ENCODE results near the gene MKNK1. TPM values are rescaled to one million over a fixed set of nuclear protein-coding genes. Genes with fewer than 3 reads are reported as not detected.

MKNK1 gene
- total RNA-seq, 2 donors from 2014 or later, result 35.5 to 37.5 TPM

GRCh38 chr1:46616277-46617107 is 12.4 kb upstream of the MKNK1 start, which contains the start of gene MOB3C:
Gene MOB3C, minus strand, starts transcription at chr1:46616811. Its CDS starts 3,490 bp downstream, at chr1:46613321.
- Mint-ChIP-seq H3K4me3 (peak within 1 kb of the TSS; percentile 92 to 93), H3K27ac (peak within 1 kb of the TSS; percentile 91), H3K27me3 (ENCODE audit: low read depth) (no peaks in the 10 kb centered on the region), H3K36me3 (ENCODE audit: insufficient read depth in 2 of 2) (peaks cover 0 to 1% of the 10 kb centered on the region in 2 donors), H3K4me1 (ENCODE audit: low read depth) (peaks cover 46% of the 10 kb centered on the region), H3K9me3 (no peaks in the 10 kb centered on the region)
- peak; percentile 78 to 81 for ATAC-seq (replicated peaks in 1 of 2)
- peak; percentile 74 to 77 for DNase-seq

- peak overlapping the region; percentile 92 to 93 for H3K4me3 Mint-ChIP-seq
- H3K36me3 Mint-ChIP-seq (ENCODE audit: insufficient read depth in 2 of 2), result peaks cover 0 to 1% of the 10 kb centered on the region in 2 donors
- peaks cover 53% of the 10 kb centered on the region for H3K4me1 Mint-ChIP-seq (ENCODE audit: low read depth)
- H3K27ac Mint-ChIP-seq, result peak overlapping the region; percentile 91
- no peaks in the 10 kb centered on the region for H3K9me3 Mint-ChIP-seq
- peak; percentile 21 to 31 for DNase-seq
- ATAC-seq (replicated peaks in 1 of 2), result peak; percentile 9 to 29
- H3K27me3 Mint-ChIP-seq (ENCODE audit: low read depth), result no peaks in the 10 kb centered on the region
These were observed 11.7 kb upstream of the MKNK1 start for GRCh38 chr1:46615735-46616134.

GRCh38 chr1:46615088-46615487 is 11.0 kb upstream of the MKNK1 start:
- H3K27me3 Mint-ChIP-seq (ENCODE audit: low read depth), result no peaks in the 10 kb centered on the region
- H3K4me3 Mint-ChIP-seq, result peak overlapping the region; percentile 92 to 93
- DNase-seq (no peak), ATAC-seq (replicated peaks in 1 of 2) (no peak)
- H3K36me3 Mint-ChIP-seq (ENCODE audit: insufficient read depth in 2 of 2), result peaks cover 0 to 2% of the 10 kb centered on the region in 2 donors
- H3K4me1 Mint-ChIP-seq (ENCODE audit: low read depth), result peaks cover 55% of the 10 kb centered on the region
- H3K27ac Mint-ChIP-seq, result no peak overlapping the region
- H3K9me3 Mint-ChIP-seq, result no peaks in the 10 kb centered on the region

- ATAC-seq (replicated peaks in 1 of 2) (no peak), DNase-seq (no peak)
- Mint-ChIP-seq H3K4me1 (ENCODE audit: low read depth) (peaks cover 55% of the 10 kb centered on the region), H3K36me3 (ENCODE audit: insufficient read depth in 2 of 2) (peaks cover 0 to 2% of the 10 kb centered on the region in 2 donors), H3K4me3 (peak overlapping the region; percentile 92 to 93), H3K9me3 (no peaks in the 10 kb centered on the region), H3K27ac (no peak overlapping the region), H3K27me3 (ENCODE audit: low read depth) (no peaks in the 10 kb centered on the region)
These were observed 10.5 kb upstream of the MKNK1 start for GRCh38 chr1:46614604-46614984.

- H3K27ac Mint-ChIP-seq, result no peak overlapping the region
- DNase-seq (peak; percentile 23 to 25), ATAC-seq (replicated peaks in 1 of 2) (no peak)
- no peaks in the 10 kb centered on the region for H3K9me3 Mint-ChIP-seq
- peak overlapping the region; percentile 15 for H3K4me3 Mint-ChIP-seq
- peaks cover 52% of the 10 kb centered on the region for H3K4me1 Mint-ChIP-seq (ENCODE audit: low read depth)
- no peaks in the 10 kb centered on the region for H3K27me3 Mint-ChIP-seq (ENCODE audit: low read depth)
- H3K36me3 Mint-ChIP-seq (ENCODE audit: insufficient read depth in 2 of 2), result peaks cover 0 to 2% of the 10 kb centered on the region in 2 donors
These were observed 9.9 kb upstream of the MKNK1 start for GRCh38 chr1:46613661-46614603.

DNA sequence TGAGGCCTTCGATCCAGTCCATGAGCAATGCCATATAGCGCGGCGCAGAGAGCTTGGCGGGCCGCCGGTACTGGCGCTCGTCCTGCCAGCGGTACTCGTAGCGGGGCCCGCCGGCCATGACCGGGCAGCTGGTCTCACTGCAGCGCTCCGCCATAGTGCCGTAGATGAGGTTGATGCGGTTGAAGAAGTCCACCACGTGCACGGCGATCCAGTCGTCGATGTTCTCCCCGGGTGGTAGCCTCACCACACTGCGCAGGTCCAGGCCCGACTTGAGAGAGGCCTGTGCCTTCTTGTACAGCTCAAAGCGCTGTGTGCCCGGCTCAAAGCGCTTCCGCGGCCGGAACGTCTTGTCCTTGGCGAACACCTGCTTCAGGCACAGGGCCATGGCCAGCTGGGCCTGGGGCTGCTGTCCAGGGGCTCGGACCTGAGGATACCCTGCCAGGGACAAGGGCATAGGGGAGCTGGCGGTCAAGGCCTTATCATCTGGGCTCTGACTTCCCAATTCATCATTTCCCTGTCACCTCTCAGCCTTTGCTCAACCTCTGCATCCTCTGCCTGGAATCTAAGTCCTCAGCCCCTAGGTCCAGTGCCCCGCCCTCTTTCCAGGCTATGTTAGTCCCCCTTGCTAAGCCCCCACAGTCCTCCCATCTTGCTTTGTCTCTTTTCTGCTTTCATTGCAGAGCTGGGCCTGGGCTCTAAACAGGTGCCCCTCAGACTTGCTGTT is 9.0 kb upstream of the MKNK1 start:
- no peak for ATAC-seq (replicated peaks in 1 of 2)
- peaks cover 3 to 5% of the 10 kb centered on the region in 2 donors for H3K36me3 Mint-ChIP-seq (ENCODE audit: insufficient read depth in 2 of 2)
- no peaks in the 10 kb centered on the region for H3K9me3 Mint-ChIP-seq
- DNase-seq, result no peak
- H3K27ac Mint-ChIP-seq, result no peak overlapping the region
- H3K4me3 Mint-ChIP-seq, result peak overlapping the region in 1 of 2 donors; percentile 15
- no peaks in the 10 kb centered on the region for H3K27me3 Mint-ChIP-seq (ENCODE audit: low read depth)
- H3K4me1 Mint-ChIP-seq (ENCODE audit: low read depth), result peaks cover 43% of the 10 kb centered on the region

DNA sequence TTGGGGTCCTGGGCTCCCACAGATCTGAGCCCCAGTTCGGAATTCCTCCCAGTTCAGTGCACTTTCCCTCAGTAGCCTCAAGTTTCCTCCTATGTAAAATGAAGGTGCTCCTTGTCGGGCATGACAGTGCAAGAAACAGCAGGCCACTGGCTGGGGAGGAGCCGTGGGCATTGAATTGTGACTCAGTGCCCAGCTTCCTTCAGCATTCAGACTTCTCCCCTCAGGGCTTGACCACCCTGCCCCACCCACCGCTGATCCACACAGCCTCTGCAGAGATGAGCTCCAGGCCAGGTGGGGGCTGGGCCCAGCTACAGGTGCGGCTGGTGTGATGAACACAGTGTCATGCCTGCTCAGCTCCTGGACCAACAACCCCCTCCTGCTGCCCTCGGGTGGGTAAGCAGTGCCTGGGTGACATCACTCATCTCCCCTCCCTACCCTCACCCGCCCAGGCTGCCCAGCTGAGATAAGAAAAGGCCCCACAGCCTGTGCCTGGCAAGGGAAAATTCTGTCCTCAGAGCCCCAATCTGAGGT is 7.7 kb upstream of the MKNK1 start:
- no peak overlapping the region for H3K4me3 Mint-ChIP-seq
- ATAC-seq (replicated peaks in 1 of 2) (no peak), DNase-seq (no peak)
- H3K9me3 Mint-ChIP-seq, result no peaks in the 10 kb centered on the region
- H3K36me3 Mint-ChIP-seq (ENCODE audit: insufficient read depth in 2 of 2), result peaks cover 3 to 5% of the 10 kb centered on the region in 2 donors
- no peaks in the 10 kb centered on the region for H3K27me3 Mint-ChIP-seq (ENCODE audit: low read depth)
- peaks cover 34% of the 10 kb centered on the region for H3K4me1 Mint-ChIP-seq (ENCODE audit: low read depth)
- no peak overlapping the region for H3K27ac Mint-ChIP-seq

- Mint-ChIP-seq H3K4me3 (no peak overlapping the region), H3K27ac (no peak overlapping the region), H3K27me3 (ENCODE audit: low read depth) (no peaks in the 10 kb centered on the region), H3K4me1 (ENCODE audit: low read depth) (peaks cover 45% of the 10 kb centered on the region), H3K36me3 (ENCODE audit: insufficient read depth in 2 of 2) (peaks cover 3 to 5% of the 10 kb centered on the region in 2 donors), H3K9me3 (no peaks in the 10 kb centered on the region)
- DNase-seq (no peak), ATAC-seq (replicated peaks in 1 of 2) (no peak)
These were observed 3.5 kb upstream of the MKNK1 start for GRCh38 chr1:46607345-46608130.

GRCh38 chr1:46606255-46606965 is 2.3 kb upstream of the MKNK1 start:
- Mint-ChIP-seq H3K27ac (peak overlapping the region; percentile 7), H3K4me3 (peak overlapping the region in 1 of 2 donors; percentile 27), H3K4me1 (ENCODE audit: low read depth) (peaks cover 53% of the 10 kb centered on the region), H3K36me3 (ENCODE audit: insufficient read depth in 2 of 2) (peaks cover 3 to 4% of the 10 kb centered on the region in 2 donors), H3K9me3 (no peaks in the 10 kb centered on the region), H3K27me3 (ENCODE audit: low read depth) (no peaks in the 10 kb centered on the region)
- ATAC-seq (replicated peaks in 1 of 2) (no peak), DNase-seq (no peak)

- H3K4me1 Mint-ChIP-seq (ENCODE audit: low read depth), result peaks cover 49% of the 10 kb centered on the region
- H3K27me3 Mint-ChIP-seq (ENCODE audit: low read depth), result no peaks in the 10 kb centered on the region
- no peaks in the 10 kb centered on the region for H3K9me3 Mint-ChIP-seq
- ATAC-seq (replicated peaks in 1 of 2) (no peak), DNase-seq (no peak)
- peak overlapping the region; percentile 94 to 95 for H3K4me3 Mint-ChIP-seq
- H3K36me3 Mint-ChIP-seq (ENCODE audit: insufficient read depth in 2 of 2), result peaks cover 3 to 4% of the 10 kb centered on the region in 2 donors
- H3K27ac Mint-ChIP-seq, result peak overlapping the region; percentile 48
These were observed 1.2 kb upstream of the MKNK1 start for GRCh38 chr1:46605232-46605631.

DNA sequence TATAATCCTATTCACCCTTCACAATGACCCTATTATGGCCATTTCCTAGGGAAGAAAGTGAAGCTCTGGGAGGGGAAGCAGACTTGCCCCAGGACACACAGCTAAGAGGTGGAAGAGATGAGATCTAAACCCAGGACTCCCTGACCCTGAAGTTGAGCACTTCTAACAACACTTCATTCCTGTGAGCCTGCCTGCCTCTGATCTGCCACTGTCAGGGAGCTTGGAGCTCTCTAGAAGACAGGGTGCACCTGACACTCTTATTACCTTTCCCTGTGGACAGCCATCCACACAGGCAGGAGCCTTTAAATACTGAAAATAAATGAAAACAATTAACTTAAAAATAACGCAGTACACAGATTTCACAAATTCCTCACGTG is 599 bp downstream of the MKNK1 start:
- Mint-ChIP-seq H3K36me3 (ENCODE audit: insufficient read depth in 2 of 2) (peaks cover 2% of the 10 kb centered on the region in 2 donors), H3K27me3 (ENCODE audit: low read depth) (no peaks in the 10 kb centered on the region), H3K4me3 (peak overlapping the region; percentile 94 to 95), H3K27ac (peak overlapping the region; percentile 81), H3K9me3 (no peaks in the 10 kb centered on the region), H3K4me1 (ENCODE audit: low read depth) (peaks cover 55% of the 10 kb centered on the region)
- no peak for DNase-seq
- ATAC-seq (replicated peaks in 1 of 2), result no peak

Data from activated T-cell treated with anti-CD3 and anti-CD28 coated beads, Interleukin-2, amount 50 U/mL, for 72 hours (primary cell).